Measurements from ENCODE around the gene RPS6KA1.

DNA sequence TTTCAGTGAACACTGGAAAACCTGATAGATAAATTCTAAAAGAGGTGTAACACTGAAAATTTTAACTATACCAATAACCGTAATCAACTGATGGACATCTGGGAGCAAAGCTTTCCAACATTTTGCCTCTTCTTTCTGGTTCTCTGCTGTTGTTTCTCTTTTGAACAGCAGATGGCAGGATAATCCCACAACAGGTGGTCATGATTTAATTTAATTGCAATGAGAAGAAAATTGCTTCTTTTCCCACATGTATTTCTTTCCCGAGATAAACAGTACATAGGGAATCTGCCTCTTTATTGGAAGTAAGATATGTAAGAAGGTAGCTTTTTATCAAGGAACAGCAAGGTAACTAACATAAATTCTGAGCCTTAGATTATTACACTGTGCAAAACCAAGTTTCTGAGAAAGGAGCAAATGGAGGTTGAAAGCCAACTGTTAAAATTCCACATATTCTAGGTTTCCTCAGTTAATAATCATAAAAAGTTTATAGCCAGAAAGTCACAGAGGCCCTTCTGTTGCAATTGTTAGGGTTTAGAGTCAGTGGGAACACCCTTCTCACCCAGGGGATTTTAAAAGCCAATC lies 72.9 kb downstream of the RPS6KA1 start:
- TF ChIP-seq CTCF (conservative IDR thresholded peaks at IDR 0.05 in 1 of 2, IDR thresholded peaks at IDR 0.05 in 1 of 2; ENCODE audit: low read depth in 1 of 2, low read length in 2 of 2) (peak; percentile 66 to 78), EZH2 (IDR thresholded peaks at IDR 0.05; ENCODE audit: low read length, missing control alignments) (no peak)
